RWPE1 (cell line): ENCODE results near the gene URM1.

Experiments
- CTCF ChIA-PET: fragments of 350-600 bp; sonication (Branson Sonifier 250); formaldehyde crosslinking; extraction: SDS; loops from one replicate; lab custom pipeline; 2021; lab: Yijun Ruan, JAX
- POLR2A ChIA-PET: fragments of 400-600 bp; formaldehyde crosslinking; extraction: SDS; loops from one replicate; lab custom pipeline; 2020; ENCODE audit warnings: antibody characterized with exemption; ENCODE audit not compliant: low non-redundant PET; lab: Yijun Ruan, JAX
- DNase-seq: peaks from one replicate; pipeline ENCODE4 v3.0.0; 2012; ENCODE audit warnings: low spot score
- H3K27ac ChIP-seq: fragments of 450-650 bp; 2 replicates; pipeline ENCODE4 v1.5.1; 2017
- TF ChIP-seq, protein P1 (sequence below): fragments of 450-650 bp; conservative IDR thresholded peaks from 2 replicates; pipeline ENCODE4 v1.5.1; 2017; ENCODE audit warnings: low read depth, mild to moderate bottlenecking

The URM1 gene

DNA sequence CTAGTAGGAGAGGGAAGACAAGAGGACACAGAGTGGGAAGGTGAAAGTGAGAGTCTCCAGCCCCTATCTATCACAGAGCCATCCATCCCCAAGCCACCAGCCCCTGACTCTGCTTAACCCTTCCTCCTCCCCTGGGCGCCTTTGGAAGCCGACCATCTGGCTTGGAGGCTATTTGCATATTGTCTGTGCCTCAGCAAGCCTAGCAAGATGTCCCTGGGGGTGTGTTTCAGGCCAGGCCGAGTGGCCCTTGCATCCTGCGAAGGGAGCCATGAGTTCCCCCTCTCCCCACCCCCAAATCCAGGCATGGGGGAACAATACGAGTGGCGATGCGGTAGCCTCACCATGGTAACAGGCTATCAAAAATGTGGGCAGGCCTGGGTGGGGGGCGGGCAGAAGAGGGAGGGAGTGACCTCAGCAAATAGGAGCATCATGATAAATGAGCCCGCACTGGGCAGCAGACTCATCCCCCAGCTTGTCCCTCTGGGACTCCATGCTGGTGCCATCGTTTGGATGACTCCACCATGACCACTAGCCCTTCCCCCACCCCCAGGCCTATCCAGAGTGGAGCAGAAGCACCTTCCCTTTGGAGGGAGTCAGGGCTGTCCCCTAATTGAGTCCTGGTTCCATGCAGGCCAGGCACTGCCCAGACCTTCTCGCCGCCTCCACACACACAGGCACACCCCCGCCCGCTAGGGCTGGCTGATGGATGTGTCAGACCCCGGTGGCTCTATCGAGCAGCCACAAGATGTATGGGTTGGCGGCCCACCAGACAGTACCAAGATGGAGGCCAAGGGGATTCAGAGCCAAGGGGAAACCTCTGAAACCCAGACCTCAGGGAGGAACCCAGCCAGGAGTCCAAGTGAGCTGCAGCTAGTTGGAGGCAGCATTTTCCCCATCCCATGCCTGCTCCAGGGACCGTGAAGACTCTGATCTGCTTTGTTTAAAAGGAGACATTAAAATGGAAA, 14.6 kb downstream of the URM1 start:
- POLR2A ChIA-PET: no interaction called here
- TF ChIP-seq, protein P1, sequence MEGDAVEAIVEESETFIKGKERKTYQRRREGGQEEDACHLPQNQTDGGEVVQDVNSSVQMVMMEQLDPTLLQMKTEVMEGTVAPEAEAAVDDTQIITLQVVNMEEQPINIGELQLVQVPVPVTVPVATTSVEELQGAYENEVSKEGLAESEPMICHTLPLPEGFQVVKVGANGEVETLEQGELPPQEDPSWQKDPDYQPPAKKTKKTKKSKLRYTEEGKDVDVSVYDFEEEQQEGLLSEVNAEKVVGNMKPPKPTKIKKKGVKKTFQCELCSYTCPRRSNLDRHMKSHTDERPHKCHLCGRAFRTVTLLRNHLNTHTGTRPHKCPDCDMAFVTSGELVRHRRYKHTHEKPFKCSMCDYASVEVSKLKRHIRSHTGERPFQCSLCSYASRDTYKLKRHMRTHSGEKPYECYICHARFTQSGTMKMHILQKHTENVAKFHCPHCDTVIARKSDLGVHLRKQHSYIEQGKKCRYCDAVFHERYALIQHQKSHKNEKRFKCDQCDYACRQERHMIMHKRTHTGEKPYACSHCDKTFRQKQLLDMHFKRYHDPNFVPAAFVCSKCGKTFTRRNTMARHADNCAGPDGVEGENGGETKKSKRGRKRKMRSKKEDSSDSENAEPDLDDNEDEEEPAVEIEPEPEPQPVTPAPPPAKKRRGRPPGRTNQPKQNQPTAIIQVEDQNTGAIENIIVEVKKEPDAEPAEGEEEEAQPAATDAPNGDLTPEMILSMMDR: no peak

DNA sequence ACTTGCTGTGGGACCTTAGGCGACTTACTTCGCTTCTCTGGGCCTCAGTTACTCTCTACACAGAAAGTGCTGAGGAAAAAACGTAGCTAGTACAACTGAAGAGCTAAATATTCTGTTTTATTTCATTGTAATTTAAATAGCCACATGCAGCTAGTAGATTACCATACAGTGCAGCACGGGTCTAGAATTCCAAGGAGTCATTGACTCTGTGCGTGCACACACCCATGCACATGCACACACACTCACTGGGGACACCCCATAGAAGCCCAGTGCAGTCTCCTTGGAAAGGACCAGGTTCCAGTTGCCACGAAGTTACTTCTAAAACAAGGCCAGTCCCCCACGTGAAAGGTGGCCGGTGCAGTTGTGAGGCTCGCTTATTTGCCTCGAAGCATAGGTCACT, 17.0 kb downstream of the URM1 start:
- POLR2A ChIA-PET: no interaction called here
- no peak for DNase-seq
- TF ChIP-seq, protein P1: no peak
- CTCF ChIA-PET: interaction anchor here (1.4 kb wide), 1 partner anchor 28 kb away, joined by 6 read pairs; no protein-coding TSS in a partner anchor
- peak overlapping the region; percentile 9; the same call in 1 of the 2 replicates for H3K27ac ChIP-seq

More for the DNA sequence above, 14.6 kb downstream of the URM1 start:
- no peak for DNase-seq
- no peak overlapping the region; the same call in 1 of the 2 replicates for H3K27ac ChIP-seq
- CTCF ChIA-PET: interaction anchor here (0.6 kb wide), 1 partner anchor 41 kb away, joined by 3 read pairs; no protein-coding TSS in a partner anchor

DNA sequence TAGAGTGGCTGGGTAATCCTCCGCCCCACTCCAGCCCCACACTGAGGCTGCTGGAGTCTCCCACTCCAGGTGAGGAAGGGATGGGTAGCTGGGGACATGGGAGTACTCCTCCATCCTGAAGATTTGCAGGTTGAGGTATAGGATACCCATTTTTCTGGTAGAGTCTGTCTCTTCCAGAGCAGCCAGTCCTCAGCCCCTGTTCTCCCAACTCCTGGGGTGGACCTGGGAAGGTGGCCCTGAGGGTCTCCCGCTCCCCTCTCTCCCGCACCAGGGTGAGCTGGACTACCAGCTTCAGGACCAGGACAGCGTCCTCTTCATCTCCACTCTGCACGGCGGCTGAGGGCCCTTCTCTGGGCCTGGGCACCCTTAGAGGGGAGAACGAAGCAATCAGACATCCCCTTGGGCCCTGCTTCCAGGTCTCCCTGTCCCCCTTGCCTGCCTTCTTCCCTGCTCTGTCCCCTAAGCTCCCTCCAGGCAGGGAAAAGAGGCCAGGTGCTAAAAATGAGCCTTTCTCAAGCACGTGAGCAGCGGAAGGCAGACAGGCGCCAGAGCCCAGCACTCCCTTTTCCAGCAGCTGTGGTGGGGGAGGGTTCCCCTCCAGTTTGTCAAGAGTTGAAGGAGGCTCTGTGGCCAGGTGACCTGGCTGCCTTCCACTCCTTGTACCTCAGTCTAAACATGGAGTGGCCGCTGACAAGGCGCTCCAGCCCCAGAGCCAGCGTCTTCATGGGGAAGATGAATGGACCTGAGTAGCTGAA, 18.4 kb downstream of the URM1 start:
- ChIA-PET POLR2A (interaction anchor here (1.1 kb wide), 1 partner anchor 25 kb away, joined by 3 read pairs; no protein-coding TSS in a partner anchor), CTCF (interaction anchor here (0.6 to 1.4 kb wide), 2 partner anchors 30 to 49 kb away, joined by 3 to 4 read pairs; no protein-coding TSS in a partner anchor)
- DNase-seq: no peak
- TF ChIP-seq, protein P1: no peak
- peak overlapping the region; percentile 3; the same call in 1 of the 2 replicates for H3K27ac ChIP-seq

DNA sequence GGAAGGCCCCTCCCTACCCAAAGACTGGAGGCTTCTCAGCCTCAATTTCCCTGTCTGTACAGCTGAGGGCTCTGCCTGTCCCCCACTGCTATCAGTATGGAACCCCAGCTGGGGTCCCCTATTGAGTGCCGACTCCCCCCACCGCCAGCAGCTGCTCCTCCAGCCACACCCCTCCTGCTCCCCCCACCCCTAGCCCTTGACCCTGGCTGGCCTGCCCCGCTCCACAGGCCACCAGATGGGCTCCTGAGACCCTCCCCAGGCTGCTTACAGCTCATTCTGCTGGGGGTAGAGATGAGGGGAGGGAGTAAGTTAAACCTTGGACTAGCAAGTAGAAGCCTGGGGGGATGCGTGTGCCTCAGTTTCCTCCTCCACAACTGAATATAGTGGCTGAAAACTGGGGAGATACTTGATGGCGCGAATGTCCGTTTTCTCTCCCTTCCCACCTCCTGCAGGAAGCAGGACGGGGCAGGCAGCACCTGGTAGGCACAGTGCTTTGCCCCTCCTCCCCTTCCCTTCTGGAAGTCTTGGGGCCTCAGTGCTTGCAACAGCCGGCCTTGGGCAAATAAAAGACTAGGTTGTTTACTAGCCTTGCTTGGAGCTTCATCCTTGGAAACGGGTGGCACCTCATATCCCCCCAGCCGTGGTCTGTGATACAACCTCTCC, 19.1 kb downstream of the URM1 start:
- H3K27ac ChIP-seq: peak overlapping the region; percentile 9
- ChIA-PET CTCF (no interaction called here), POLR2A (no interaction called here)
- TF ChIP-seq, protein P1: no peak
- DNase-seq: no peak

DNA sequence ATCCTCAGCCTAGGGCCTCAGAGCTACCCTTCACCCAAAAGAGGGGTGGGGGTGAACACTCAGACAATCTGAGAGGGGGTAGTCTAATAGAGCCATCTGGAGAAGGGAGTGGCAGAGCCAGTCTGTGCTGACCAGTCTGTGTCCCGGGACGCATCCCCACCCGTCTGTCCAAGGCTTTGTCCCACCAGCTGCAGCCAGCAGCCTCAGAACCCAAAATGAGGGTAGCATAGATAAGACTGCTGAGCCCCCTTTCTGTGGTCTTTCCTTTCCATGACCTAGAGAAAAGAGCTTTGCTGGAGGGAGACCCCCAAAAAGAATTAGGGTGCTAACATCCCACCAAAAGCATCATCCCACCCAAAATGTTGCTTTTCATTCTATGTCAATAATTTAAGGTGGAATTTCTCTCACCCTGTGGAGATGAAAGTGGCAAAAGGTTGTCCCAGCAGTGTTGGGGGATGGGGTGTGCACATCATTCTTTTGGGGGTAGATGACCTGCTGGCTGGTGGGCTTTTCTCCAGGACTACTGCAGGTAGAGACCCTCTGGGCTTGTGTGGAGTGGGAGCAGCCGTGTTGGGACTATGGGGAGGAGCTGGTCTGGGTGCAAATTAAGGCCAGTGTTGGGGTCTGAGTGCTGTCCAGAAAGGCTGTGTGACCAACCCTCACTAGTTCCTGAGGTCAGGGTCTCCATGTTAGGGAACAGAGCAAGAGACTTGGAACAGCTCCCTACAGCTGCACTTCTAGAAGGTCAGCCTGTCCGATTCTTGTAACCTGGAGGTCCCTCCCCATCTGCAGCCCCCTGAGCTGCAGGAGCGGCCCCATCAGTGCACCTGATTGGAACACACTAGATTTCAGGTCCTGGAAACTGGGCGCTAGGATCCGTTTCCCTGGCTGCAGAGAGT, 19.9 kb downstream of the URM1 start:
- TF ChIP-seq, protein P1: no peak
- no peak for DNase-seq
- H3K27ac ChIP-seq: peak overlapping the region; percentile 9
- ChIA-PET POLR2A (no interaction called here), CTCF (no interaction called here)
